ENCODE results near the gene TPD52L1. TPM values are rescaled to one million over a fixed set of nuclear protein-coding genes. Genes with fewer than 3 reads are reported as not detected.

TPD52L1 gene
- total RNA-seq, 2 experiments from 2014 or later, result 0.52 to 1.1 TPM

DNA sequence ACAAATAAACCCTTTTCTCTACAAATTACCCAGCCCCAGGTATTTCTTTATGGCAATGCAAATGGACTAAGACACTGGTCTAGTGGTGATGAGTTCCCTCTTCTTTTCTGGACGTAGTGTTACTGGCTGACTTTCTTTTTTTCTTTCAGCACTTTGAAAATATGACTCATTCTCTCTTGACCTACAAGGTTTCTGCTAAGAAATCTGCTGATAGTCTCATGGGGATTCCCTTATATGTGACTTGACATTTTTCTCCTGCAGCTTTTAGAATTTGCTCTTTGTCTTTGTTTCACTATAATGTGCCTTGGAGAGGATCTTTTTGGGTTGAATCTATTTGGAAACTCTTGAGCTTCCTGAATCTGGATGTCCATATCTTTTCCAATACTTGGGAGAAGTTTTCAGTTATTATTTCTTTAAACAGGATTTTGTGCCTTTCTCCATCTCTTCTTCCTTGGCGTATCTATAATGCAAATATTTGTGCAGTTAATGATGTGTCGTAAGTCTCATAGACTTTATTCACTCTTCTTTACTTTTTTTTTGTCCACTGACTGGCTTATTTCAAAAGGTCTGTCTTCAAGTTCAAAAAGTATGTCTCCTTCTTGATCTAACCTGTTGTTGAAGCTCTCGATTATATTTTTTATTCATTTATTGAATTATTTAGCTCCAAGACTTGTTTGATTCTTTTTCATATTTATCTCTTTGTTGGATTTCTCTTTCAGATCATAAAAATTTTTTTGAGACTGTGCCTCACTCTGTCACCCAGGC, 42.2 kb upstream of the TPD52L1 start:
- TF ChIP-seq, protein P1, sequence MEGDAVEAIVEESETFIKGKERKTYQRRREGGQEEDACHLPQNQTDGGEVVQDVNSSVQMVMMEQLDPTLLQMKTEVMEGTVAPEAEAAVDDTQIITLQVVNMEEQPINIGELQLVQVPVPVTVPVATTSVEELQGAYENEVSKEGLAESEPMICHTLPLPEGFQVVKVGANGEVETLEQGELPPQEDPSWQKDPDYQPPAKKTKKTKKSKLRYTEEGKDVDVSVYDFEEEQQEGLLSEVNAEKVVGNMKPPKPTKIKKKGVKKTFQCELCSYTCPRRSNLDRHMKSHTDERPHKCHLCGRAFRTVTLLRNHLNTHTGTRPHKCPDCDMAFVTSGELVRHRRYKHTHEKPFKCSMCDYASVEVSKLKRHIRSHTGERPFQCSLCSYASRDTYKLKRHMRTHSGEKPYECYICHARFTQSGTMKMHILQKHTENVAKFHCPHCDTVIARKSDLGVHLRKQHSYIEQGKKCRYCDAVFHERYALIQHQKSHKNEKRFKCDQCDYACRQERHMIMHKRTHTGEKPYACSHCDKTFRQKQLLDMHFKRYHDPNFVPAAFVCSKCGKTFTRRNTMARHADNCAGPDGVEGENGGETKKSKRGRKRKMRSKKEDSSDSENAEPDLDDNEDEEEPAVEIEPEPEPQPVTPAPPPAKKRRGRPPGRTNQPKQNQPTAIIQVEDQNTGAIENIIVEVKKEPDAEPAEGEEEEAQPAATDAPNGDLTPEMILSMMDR (IDR thresholded peaks at IDR 0.05), result no peak
- DNase-seq, result no peak
- ATAC-seq, result no peak
- CTCF ChIA-PET, result interaction anchor here (1.6 kb wide), 1 partner anchor 8 kb away, joined by 4 read pairs; no protein-coding TSS in a partner anchor
- POLR2A ChIA-PET, result no interaction called here
- peaks cover 26% of the 10 kb centered on the region for H3K9me3 Mint-ChIP-seq
- no peak overlapping the region for H3K4me3 Mint-ChIP-seq
- no peaks in the 10 kb centered on the region for H3K4me1 Mint-ChIP-seq (ENCODE audit: low read depth)
- no peaks in the 10 kb centered on the region for H3K36me3 Mint-ChIP-seq (ENCODE audit: low read depth)
- no peak overlapping the region for H3K27ac Mint-ChIP-seq
- H3K27me3 Mint-ChIP-seq, result no peaks in the 10 kb centered on the region
- intact Hi-C loops (cut with micrococcal nuclease), result loop anchor here (5.0 kb wide), 1 partner anchor 244 kb away; no protein-coding TSS in a partner anchor

DNA sequence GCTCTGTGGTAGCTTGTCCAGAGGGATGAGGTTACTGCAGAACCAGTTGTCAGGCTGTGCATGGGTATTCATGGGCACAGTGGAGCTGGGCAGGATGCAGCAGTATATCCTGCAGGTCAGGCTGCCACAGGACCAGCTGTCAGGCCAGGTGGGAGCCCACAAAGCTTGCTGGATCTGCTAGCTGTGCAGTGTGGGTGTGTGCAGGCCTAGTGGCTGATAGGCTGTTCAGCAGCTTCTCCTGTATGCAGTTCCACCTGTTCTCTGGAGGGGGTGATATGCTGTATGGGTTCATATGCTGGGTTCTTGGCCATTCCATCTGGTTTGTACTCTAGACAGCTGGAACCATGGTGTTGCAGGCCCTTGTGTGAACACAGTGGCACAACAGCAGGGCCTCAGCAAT, 40.6 kb upstream of the TPD52L1 start:
- intact Hi-C loops (cut with micrococcal nuclease), result loop anchor here (5.0 kb wide), 1 partner anchor 246 kb away; no protein-coding TSS in a partner anchor
- Mint-ChIP-seq H3K4me3 (no peak overlapping the region), H3K27ac (no peak overlapping the region), H3K36me3 (ENCODE audit: low read depth) (no peaks in the 10 kb centered on the region), H3K9me3 (peaks cover 26% of the 10 kb centered on the region), H3K27me3 (peaks cover 1% of the 10 kb centered on the region), H3K4me1 (ENCODE audit: low read depth) (no peaks in the 10 kb centered on the region)
- DNase-seq, result no peak
- ChIA-PET POLR2A (interaction anchor here (1.1 kb wide), 1 partner anchor 17 kb away, joined by 3 read pairs; no protein-coding TSS in a partner anchor), CTCF (interaction anchor here (1.2 to 1.8 kb wide), 2 partner anchors 242 to 326 kb away, joined by 3 to 4 read pairs; no protein-coding TSS in a partner anchor)
- TF ChIP-seq, protein P1 (IDR thresholded peaks at IDR 0.05), result no peak
- no peak for ATAC-seq

DNA sequence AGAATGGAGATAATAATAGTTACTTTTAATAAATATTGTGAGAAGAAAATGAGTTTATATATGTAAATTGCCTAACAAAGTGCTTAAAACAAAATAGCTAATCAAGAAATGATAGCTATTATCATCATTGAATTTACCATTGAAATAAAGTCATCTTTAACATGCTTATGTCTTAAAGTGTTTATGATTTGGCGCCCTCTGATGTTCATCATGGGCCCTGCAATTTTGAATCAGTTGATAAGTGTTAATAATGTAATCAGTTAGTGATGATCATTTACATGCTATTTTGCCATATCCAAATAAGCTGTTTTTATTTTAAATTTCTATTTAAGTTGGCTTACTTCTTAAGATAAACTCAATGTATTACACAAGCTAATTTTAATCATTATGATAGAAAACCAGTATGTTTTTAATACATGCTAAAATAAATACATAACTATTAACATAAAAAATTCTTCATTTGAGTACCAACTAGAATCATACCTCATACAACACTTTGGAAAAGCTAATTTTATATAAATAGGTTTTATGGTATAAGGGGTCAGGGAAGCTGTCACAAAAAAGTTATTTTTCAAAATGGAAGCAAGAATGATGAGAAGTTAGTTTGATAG, 39.2 kb upstream of the TPD52L1 start:
- DNase-seq (peak; percentile 71), ATAC-seq (no peak)
- Mint-ChIP-seq H3K36me3 (ENCODE audit: low read depth) (no peaks in the 10 kb centered on the region), H3K27ac (no peak overlapping the region), H3K4me1 (ENCODE audit: low read depth) (no peaks in the 10 kb centered on the region), H3K27me3 (peaks cover 1% of the 10 kb centered on the region), H3K9me3 (peaks cover 20% of the 10 kb centered on the region), H3K4me3 (no peak overlapping the region)
- ChIA-PET CTCF (interaction anchor here (0.6 to 1.8 kb wide), 19 partner anchors 9 to 1312 kb away, joined by 3 to 8 read pairs (median 4); partner anchors contain the start of gene RNF217), POLR2A (no interaction called here)
- TF ChIP-seq, protein P1 (IDR thresholded peaks at IDR 0.05), result peak; percentile 65
- intact Hi-C loops (cut with micrococcal nuclease), result loop anchor here (5.0 kb wide), 1 partner anchor 247 kb away; no protein-coding TSS in a partner anchor

DNA sequence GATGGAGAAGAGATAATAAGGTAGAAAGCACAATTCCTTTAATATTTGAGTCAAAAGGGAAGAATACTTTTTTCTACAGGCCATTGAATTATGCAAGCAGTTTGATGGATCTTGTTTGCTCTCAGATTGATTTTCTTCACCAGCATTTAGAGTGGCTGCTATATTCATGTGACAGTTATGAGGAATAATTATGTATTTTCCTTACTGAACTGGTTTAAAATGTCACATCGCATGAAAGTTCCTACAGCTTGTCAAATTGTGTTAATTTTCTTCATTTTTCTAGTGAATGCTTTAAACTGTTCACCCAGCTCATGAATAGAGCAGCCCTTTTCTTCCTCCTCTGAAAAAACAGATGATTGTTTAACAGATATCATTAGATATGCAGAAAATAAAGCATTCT, 37.4 kb upstream of the TPD52L1 start:
- no peak overlapping the region for H3K4me3 Mint-ChIP-seq
- ChIA-PET CTCF (interaction anchor here (0.8 to 0.9 kb wide), 2 partner anchors 246 to 1314 kb away, joined by 3 read pairs; no protein-coding TSS in a partner anchor), POLR2A (no interaction called here)
- TF ChIP-seq, protein P1 (IDR thresholded peaks at IDR 0.05), result no peak
- H3K27ac Mint-ChIP-seq, result no peak overlapping the region
- H3K27me3 Mint-ChIP-seq, result peaks cover 1% of the 10 kb centered on the region
- ATAC-seq, result no peak
- H3K36me3 Mint-ChIP-seq (ENCODE audit: low read depth), result no peaks in the 10 kb centered on the region
- no peaks in the 10 kb centered on the region for H3K4me1 Mint-ChIP-seq (ENCODE audit: low read depth)
- peaks cover 11% of the 10 kb centered on the region for H3K9me3 Mint-ChIP-seq
- no peak for DNase-seq
- intact Hi-C loops (cut with micrococcal nuclease), result no loop called here

Data from activated CD8-positive, alpha-beta T cell treated with anti-CD3 and anti-CD28 coated beads for 36 hours (primary cell).